K562 (cell line): Measurements from ENCODE around the gene SESN3. TPM values are rescaled to one million over a fixed set of nuclear protein-coding genes. Genes with fewer than 3 reads are reported as not detected.

Experiments
- ATAC-seq: fragments of 200-7000 bp; cut with Tn5 transposase; 3 replicates; pipeline ENCODE4 v1.9.1; 2020; ENCODE audit warnings: moderate library complexity
- BruUV-seq: library from RNA; stranded (reverse); fragments of 400-500 nt; replicated peaks from 2 replicates; lab custom pipeline; 2021; lab: Mats Ljungman, UMichigan
- CTCF ChIA-PET: fragments of 300-600 bp; formaldehyde crosslinking; extraction: SDS; loops from one replicate; lab custom pipeline; 2021; ENCODE audit warnings: low intra/inter-chr PET ratio; lab: Yijun Ruan, JAX
- POLR2A ChIA-PET: fragments of 300-600, 350-650 bp; sonication (Branson Sonifier 250); formaldehyde crosslinking; extraction: SDS; loops from one replicate; lab custom pipeline; 2021; ENCODE audit warnings: antibody characterized with exemption, inconsistent platforms; lab: Yijun Ruan, JAX
- DNase-seq, 4 experiments: peaks; one replicate each; pipeline versions ENCODE4 v3.0.0 to v3.0.0-alpha.2; 2011 to 2018; ENCODE audit warnings: low spot score in 3 of 4, mixed read lengths in 3 of 4; ENCODE audit errors: extremely low read depth in 1 of 4
- FAIRE-seq: peaks from 2 replicates; lab custom pipeline; 2011; peaks lifted over from hg19 to GRCh38; lab: Jason Lieb, UNC
- H2AFZ ChIP-seq: 2 replicates; pipeline ENCODE4 v1.6.0; 2011; ENCODE audit warnings: low read depth, low read length, control low read depth, inconsistent platforms
- H3K27ac ChIP-seq: fragments of 200-600 bp; 3 replicates; pipeline ENCODE4 v1.8.0; 2011; ENCODE audit warnings: low read depth, mild to moderate bottlenecking, control low read depth, inconsistent platforms, low read length, moderate library complexity, mixed read lengths; ENCODE audit errors: extremely low read depth
- H3K27me3 ChIP-seq, 2 experiments: fragments of 300-600 bp in 1 of 2; 2 replicates in 1 of 2; 3 replicates in 1 of 2; pipeline versions ENCODE4 v1.6.0 to v1.8.0; 2011; ENCODE audit warnings: inconsistent platforms in 2 of 2, low read length in 2 of 2, mild to moderate bottlenecking in 1 of 2, mixed read lengths in 1 of 2, moderate library complexity in 1 of 2; ENCODE audit not compliant: control insufficient read depth in 2 of 2, insufficient read depth in 2 of 2
- H3K36me3 ChIP-seq: fragments of 300-600 bp; 3 replicates; pipeline ENCODE4 v1.8.0; 2011; ENCODE audit warnings: mild to moderate bottlenecking, low read length, inconsistent platforms; ENCODE audit not compliant: control insufficient read depth, insufficient read depth
- H3K4me1 ChIP-seq, 2 experiments: fragments of 200-600 bp in 1 of 2; replicated peaks in 1 of 2; 2 replicates in 1 of 2; 3 replicates in 1 of 2; pipeline versions ENCODE4 v1.5.1 to v1.8.0; 2011; ENCODE audit warnings: inconsistent platforms in 2 of 2, low read length in 2 of 2, mild to moderate bottlenecking in 1 of 2, mixed read lengths in 1 of 2, moderate library complexity in 1 of 2; ENCODE audit not compliant: control insufficient read depth in 2 of 2, insufficient read depth in 2 of 2
- H3K4me2 ChIP-seq: 2 replicates; pipeline ENCODE4 v1.6.1; 2011; ENCODE audit warnings: low read length, control low read depth, inconsistent platforms, mixed read lengths; ENCODE audit not compliant: insufficient read depth
- H3K4me3 ChIP-seq: fragments of 200-600 bp; sonication (generic), shearing (Covaris generic); 2 replicates; pipeline ENCODE4 v1.5.1; 2016; ENCODE audit warnings: control low read depth, inconsistent platforms
- H3K79me2 ChIP-seq: fragments of 200-600 bp; 3 replicates; pipeline ENCODE4 v1.8.0; 2011; ENCODE audit warnings: low read length, inconsistent platforms; ENCODE audit not compliant: control insufficient read depth, insufficient read depth
- H3K9ac ChIP-seq, 2 experiments: 2 replicates each; pipeline versions ENCODE4 v1.6.0 to v1.6.1; 2011; ENCODE audit warnings: low read depth in 2 of 2, low read length in 2 of 2, control low read depth in 1 of 2, inconsistent platforms in 1 of 2, mild to moderate bottlenecking in 1 of 2, mixed read lengths in 1 of 2; ENCODE audit not compliant: insufficient read depth in 1 of 2
- H3K9me1 ChIP-seq: one replicate; pipeline ENCODE4 v1.6.0; 2011; ENCODE audit warnings: inconsistent platforms, mild to moderate bottlenecking, low read length, moderate library complexity; ENCODE audit not compliant: control insufficient read depth, insufficient read depth
- H3K9me3 ChIP-seq: replicated peaks from 2 replicates; pipeline ENCODE4 v1.5.1; 2011; ENCODE audit warnings: low read depth, low read length, inconsistent platforms; ENCODE audit not compliant: control insufficient read depth, insufficient read depth
- H4K20me1 ChIP-seq: replicated peaks from 2 replicates; pipeline ENCODE4 v1.6.1; 2011; ENCODE audit warnings: low read length, inconsistent platforms, mixed read lengths; ENCODE audit not compliant: control insufficient read depth, insufficient read depth
- BCL6 ChIP-seq: fragments of 250-450 bp; sonication (Bioruptor Pico); IDR thresholded peaks from 2 replicates; pipeline ENCODE4 v1.4.0; 2020
- CREBBP ChIP-seq: IDR thresholded peaks from one replicate; pipeline ENCODE4 v1.6.1; 2012; ENCODE audit warnings: low read depth, mild to moderate bottlenecking, control low read depth, inconsistent platforms, low read length
- HNRNPL ChIP-seq: fragments of 200-400 bp; formaldehyde crosslinking; IDR thresholded peaks from 2 replicates; pipeline ENCODE4 v1.6.1; 2017; ENCODE audit warnings: low read depth, mild to moderate bottlenecking, low read length
- KLF16 ChIP-seq: IDR thresholded peaks from 2 replicates; pipeline ENCODE4 v1.6.1; 2016; ENCODE audit warnings: antibody characterized with exemption
- LCOR ChIP-seq: sonication (generic); formaldehyde crosslinking; IDR thresholded peaks from 2 replicates; pipeline ENCODE4 v1.8.0; 2022; ENCODE audit warnings: mild to moderate bottlenecking, missing genetic modification reagents
- NCOA2 ChIP-seq, 2 experiments: fragments of 450-650 bp; IDR thresholded peaks; 2 replicates each; pipeline ENCODE4 v1.6.1; 2018; ENCODE audit warnings: mild to moderate bottlenecking in 2 of 2, moderate library complexity in 1 of 2; ENCODE audit not compliant: partially characterized antibody in 2 of 2
- RAD21 ChIP-seq, 2 experiments: fragments of 250-450 bp in 1 of 2; fragments of 450-650 bp in 1 of 2; sonication (Bioruptor Pico) in 1 of 2; formaldehyde crosslinking in 1 of 2; IDR thresholded peaks in 1 of 2; conservative IDR thresholded peaks in 1 of 2; 2 replicates each; pipeline versions ENCODE4 v1.4.0 to v1.8.0; 2020 to 2022; ENCODE audit warnings: mild to moderate bottlenecking in 2 of 2, moderate library complexity in 1 of 2
- SAFB ChIP-seq: fragments of 200-400 bp; formaldehyde crosslinking; IDR thresholded peaks from 2 replicates; pipeline ENCODE4 v1.6.1; 2017; ENCODE audit warnings: low read depth, low read length, borderline replicate concordance
- SMAD2 ChIP-seq: fragments of 150-350 bp; IDR thresholded peaks from 2 replicates; pipeline ENCODE4 v1.6.1; 2014; ENCODE audit warnings: low read depth, mild to moderate bottlenecking, low read length
- STAT5A ChIP-seq: IDR thresholded peaks from 2 replicates; pipeline ENCODE4 v1.6.1; 2012; ENCODE audit warnings: low read length, inconsistent platforms, borderline replicate concordance
- SUPT5H ChIP-seq: fragments of 450-650 bp; IDR thresholded peaks from 2 replicates; pipeline ENCODE4 v1.6.1; 2016
- ZEB2 ChIP-seq: fragments of 450-650 bp; IDR thresholded peaks from 2 replicates; pipeline ENCODE4 v1.6.1; 2016
- ZKSCAN3 ChIP-seq: fragments of 250-450 bp; sonication (Bioruptor Pico); IDR thresholded peaks from 2 replicates; pipeline ENCODE4 v1.4.0; 2020
- ZNF217 ChIP-seq: sonication (generic); formaldehyde crosslinking; IDR thresholded peaks from 2 replicates; pipeline ENCODE4 v1.8.0; 2022; ENCODE audit warnings: mild to moderate bottlenecking, missing genetic modification reagents
- ZNF263 ChIP-seq: sonication (generic); formaldehyde crosslinking; IDR thresholded peaks from 2 replicates; pipeline ENCODE4 v1.8.0; 2022; ENCODE audit warnings: mild to moderate bottlenecking, missing genetic modification reagents, borderline replicate concordance
- ZNF589 ChIP-seq: fragments of 200-800 bp; sonication (Bioruptor generic); IDR thresholded peaks from 2 replicates; pipeline ENCODE4 v1.6.1; 2016; ENCODE audit warnings: low read depth, missing genetic modification characterization, missing compliant biosample characterization
- ZNF699 ChIP-seq: fragments of 250-450 bp; sonication (Bioruptor Pico); IDR thresholded peaks from 2 replicates; pipeline ENCODE4 v1.8.0; 2021; ENCODE audit warnings: mild to moderate bottlenecking, moderate library complexity; ENCODE audit not compliant: insufficient replicate concordance
- WGBS: fragments of 100-300 bp; shearing (Covaris generic); methylation state at CpG from one replicate; pipeline ENCODE4 v1.1.6; 2016; ENCODE audit warnings: low coverage, mixed read lengths; ENCODE audit not compliant: insufficient coverage; ENCODE audit errors: missing lambda C conversion rate; 5-methylcytosine and 5-hydroxymethylcytosine counted together
- in situ Hi-C: fragments of 300-500 bp; cut with MboI; formaldehyde crosslinking; loops from 4 replicates; pipeline ENCODE4 v1.15.0; 2018; ENCODE audit warnings: inconsistent platforms, mixed read lengths
- intact Hi-C: fragments of 100-400 bp; cut with micrococcal nuclease; formaldehyde crosslinking; loops from 2 replicates; pipeline ENCODE4 v1.14.2; 2022
- polyA plus RNA-seq, 8 experiments: library from polyadenylated mRNA; depleted of rRNA in 4 of 8; stranded (reverse) in 5 of 8; unstranded in 3 of 8; fragments of >200 nt; fragmentation: Nextera tagmentation in 2 of 8; fragmentation: Illumina TruSeq in 1 of 8; extraction: Ambion mirVana in 2 of 8; extraction: Trizol in 1 of 8; gene quantifications; 2 replicates each; pipeline versions ENCODE4 v1.2.1 to v1.2.3, GENCODE V29; 2011 to 2014; ENCODE audit warnings: inconsistent platforms in 1 of 8, missing spikeins in 1 of 8
- total RNA-seq, 7 experiments: library from RNA; depleted of rRNA in 6 of 7; stranded (reverse); fragments of >200 nt in 6 of 7; fragmentation: Illumina TruSeq in 2 of 7; extraction: Trizol in 2 of 7; gene quantifications; 2 replicates each; pipeline versions ENCODE4 v1.2.1 to v1.2.3, GENCODE V29; 2011 to 2021; ENCODE audit warnings: low replicate concordance in 1 of 7
- TF ChIP-seq, protein P1 (sequence below), 2 experiments: fragments of 450-650 bp; IDR thresholded peaks; 2 replicates each; pipeline ENCODE4 v1.6.1; 2016
- TF ChIP-seq, protein P2 (sequence below): fragments of 450-650 bp; IDR thresholded peaks from 2 replicates; pipeline ENCODE4 v1.6.1; 2016

The SESN3 gene
- total and polyA plus RNA-seq, 9 of the 15 experiments (the other 6 are each of a cell fraction or from before 2014, with no cell fraction given), result 0.44 to 2.6 (median 1.5) TPM

DNA sequence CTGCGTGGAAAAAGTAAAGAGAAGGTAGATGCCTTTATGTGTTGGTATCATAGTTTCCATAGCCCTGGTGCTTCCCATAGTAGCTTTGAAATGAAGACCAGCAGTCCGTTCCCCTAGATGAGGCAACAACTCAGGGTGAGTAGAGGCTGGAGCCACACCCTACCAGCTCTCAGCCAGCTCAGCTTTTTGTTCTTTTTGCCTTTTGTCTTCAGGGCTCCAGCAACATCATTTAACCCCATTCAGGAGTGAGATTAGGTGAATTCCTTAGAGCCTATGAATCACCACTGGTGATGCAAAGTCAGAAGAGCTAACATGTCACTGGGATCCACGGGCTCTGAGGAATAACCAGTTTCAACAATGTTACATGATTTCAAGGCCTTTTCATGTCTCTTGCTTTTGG, 14.0 kb upstream of the SESN3 start (continued):
- TF ChIP-seq CREBBP, result no peak
- no peak for TF ChIP-seq ZKSCAN3 (CRISPR knock-in tag)
- no peak for TF ChIP-seq ZNF263
- no peak for TF ChIP-seq RAD21 (CRISPR knock-in tag; conservative IDR thresholded peaks at IDR 0.05 in 1 of 2, IDR thresholded peaks at IDR 0.05 in 1 of 2)
- no peak for TF ChIP-seq SMAD2
- no peak for TF ChIP-seq ZNF699 (CRISPR knock-in tag)
- no peak for TF ChIP-seq STAT5A

DNA sequence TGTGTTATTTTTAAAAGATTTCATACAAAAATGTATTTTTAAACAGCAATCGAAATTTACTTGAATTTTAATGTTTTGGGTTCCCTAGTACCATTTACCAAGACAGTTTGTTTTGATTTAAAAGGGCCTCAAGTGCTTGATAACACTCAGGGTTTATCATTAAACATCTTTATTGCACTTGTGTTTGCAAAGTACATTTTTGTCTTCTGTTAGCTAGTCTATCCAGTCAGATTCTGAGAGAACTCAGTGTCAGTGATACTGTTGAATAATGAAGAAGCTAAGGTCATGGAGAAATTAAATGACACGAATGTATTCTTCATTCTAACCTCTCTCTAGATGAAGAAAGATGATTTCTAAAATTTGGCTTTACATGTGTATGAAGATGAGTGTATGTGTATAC, 12.7 kb upstream of the SESN3 start:
- ATAC-seq, result no peak
- Histone ChIP-seq H2AFZ (no peak overlapping the region), H3K4me3 (no peak overlapping the region), H3K27me3 (no peaks in the 10 kb centered on the region), H3K9me1 (no peaks in the 10 kb centered on the region), H3K36me3 (no peaks in the 10 kb centered on the region), H3K79me2 (no peaks in the 10 kb centered on the region), H3K9me3 (no peaks in the 10 kb centered on the region), H3K9ac (no peak overlapping the region), H3K4me2 (no peak overlapping the region), H3K4me1 (no peaks in the 10 kb centered on the region; a peak in 2 of 5 replicates), H4K20me1 (no peaks in the 10 kb centered on the region), H3K27ac (no peak overlapping the region)
- intact Hi-C loops, result no loop called here
- no TSS peak for BruUV-seq
- 0% methylated on average over 2 of the region's 2 CpGs for WGBS
- in situ Hi-C loops, result no loop called here
- FAIRE-seq, result no peak
- CTCF ChIA-PET, result no interaction called here
- POLR2A ChIA-PET, result interaction anchor here (1.7 to 1.9 kb wide), 2 partner anchors 12 to 15 kb away, joined by 5 to 6 read pairs; partner anchors contain the start of gene SESN3
- no peak for DNase-seq
- TF ChIP-seq HNRNPL (no peak), SUPT5H (no peak), ZNF217 (CRISPR knock-in tag) (no peak), KLF16 (no peak), LCOR (no peak), NCOA2 (IDR thresholded peaks at IDR 0.05; ENCODE audit: partially characterized antibody in 2 of 2) (no peak), SAFB (no peak), ZNF589 (CRISPR knock-in tag) (no peak), ZEB2 (no peak), BCL6 (CRISPR knock-in tag) (no peak)
- TF ChIP-seq, protein P1, sequence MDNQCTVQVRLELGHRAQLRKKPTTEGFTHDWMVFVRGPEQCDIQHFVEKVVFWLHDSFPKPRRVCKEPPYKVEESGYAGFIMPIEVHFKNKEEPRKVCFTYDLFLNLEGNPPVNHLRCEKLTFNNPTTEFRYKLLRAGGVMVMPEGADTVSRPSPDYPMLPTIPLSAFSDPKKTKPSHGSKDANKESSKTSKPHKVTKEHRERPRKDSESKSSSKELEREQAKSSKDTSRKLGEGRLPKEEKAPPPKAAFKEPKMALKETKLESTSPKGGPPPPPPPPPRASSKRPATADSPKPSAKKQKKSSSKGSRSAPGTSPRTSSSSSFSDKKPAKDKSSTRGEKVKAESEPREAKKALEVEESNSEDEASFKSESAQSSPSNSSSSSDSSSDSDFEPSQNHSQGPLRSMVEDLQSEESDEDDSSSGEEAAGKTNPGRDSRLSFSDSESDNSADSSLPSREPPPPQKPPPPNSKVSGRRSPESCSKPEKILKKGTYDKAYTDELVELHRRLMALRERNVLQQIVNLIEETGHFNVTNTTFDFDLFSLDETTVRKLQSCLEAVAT (IDR thresholded peaks at IDR 0.05), result no peak
- TF ChIP-seq, protein P2, sequence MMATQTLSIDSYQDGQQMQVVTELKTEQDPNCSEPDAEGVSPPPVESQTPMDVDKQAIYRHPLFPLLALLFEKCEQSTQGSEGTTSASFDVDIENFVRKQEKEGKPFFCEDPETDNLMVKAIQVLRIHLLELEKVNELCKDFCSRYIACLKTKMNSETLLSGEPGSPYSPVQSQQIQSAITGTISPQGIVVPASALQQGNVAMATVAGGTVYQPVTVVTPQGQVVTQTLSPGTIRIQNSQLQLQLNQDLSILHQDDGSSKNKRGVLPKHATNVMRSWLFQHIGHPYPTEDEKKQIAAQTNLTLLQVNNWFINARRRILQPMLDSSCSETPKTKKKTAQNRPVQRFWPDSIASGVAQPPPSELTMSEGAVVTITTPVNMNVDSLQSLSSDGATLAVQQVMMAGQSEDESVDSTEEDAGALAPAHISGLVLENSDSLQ, result no peak
